Raji (cell line): Measurements from ENCODE around the gene PPP1R3C.

ENCODE experiments used
- POLR2A ChIP-seq: IDR thresholded peaks from 2 replicates; pipeline ENCODE4 v1.6.1; 2011; ENCODE audit warnings: low read depth, low read length, control low read depth; ENCODE audit not compliant: insufficient read depth

Gene PPP1R3C

DNA sequence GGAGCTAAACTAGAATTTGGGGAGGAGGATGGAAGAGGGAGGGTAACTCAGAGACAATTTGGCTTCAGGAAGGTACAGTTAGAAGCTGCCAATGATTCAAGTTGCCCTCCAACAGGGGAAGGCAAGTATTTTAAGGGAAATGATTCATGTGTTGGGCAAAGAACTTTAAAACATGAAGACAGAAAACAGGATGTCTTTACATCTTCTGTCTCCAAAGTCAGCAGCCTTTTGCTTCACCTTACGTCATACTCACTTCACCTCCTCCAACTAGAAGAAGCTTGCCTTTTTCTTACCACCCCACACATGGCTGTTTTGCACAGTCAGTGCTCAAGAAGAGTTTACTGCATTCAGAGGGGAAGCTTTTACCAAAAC lies 36.1 kb downstream of the PPP1R3C start:
- TF ChIP-seq POLR2A = no peak

DNA sequence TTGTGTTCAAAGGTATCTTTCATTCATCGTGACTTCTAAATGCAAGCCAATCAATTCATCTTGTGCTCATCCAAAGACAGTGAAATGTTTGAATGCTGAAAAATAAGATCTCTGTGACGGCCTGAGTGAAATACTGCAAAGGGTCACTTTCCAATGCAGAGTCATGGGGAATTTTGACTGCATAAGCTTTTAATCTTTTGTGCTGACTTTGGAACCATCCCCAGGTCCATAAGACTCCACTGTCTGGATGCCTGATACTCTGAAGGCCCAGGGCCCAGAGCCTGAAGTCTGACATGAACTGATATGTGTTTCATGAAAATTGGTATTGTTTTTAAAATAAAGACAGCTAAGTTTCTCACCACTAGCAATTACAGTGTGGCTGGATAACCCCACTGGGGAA lies 39.0 kb downstream of the PPP1R3C start:
- no peak for TF ChIP-seq POLR2A

DNA sequence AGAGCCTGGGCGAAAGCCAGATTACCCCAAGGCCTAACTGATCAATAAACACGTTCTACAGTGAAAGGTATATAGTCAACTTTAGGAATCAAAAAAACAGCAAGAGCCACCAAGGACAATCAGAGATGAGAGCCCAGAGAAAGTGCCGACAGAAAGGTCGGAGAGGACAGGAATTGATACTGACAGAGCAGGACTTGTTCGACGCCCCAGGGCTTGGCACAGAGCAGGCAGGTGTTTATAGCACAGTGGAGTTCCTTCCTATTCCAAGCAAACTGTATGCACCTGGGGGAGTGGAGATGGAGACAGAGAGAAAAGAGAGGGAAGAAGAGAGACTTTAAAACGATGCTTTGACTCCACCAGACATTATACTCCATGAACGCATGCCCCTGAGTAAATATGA lies 39.5 kb downstream of the PPP1R3C start:
- no peak for TF ChIP-seq POLR2A

DNA sequence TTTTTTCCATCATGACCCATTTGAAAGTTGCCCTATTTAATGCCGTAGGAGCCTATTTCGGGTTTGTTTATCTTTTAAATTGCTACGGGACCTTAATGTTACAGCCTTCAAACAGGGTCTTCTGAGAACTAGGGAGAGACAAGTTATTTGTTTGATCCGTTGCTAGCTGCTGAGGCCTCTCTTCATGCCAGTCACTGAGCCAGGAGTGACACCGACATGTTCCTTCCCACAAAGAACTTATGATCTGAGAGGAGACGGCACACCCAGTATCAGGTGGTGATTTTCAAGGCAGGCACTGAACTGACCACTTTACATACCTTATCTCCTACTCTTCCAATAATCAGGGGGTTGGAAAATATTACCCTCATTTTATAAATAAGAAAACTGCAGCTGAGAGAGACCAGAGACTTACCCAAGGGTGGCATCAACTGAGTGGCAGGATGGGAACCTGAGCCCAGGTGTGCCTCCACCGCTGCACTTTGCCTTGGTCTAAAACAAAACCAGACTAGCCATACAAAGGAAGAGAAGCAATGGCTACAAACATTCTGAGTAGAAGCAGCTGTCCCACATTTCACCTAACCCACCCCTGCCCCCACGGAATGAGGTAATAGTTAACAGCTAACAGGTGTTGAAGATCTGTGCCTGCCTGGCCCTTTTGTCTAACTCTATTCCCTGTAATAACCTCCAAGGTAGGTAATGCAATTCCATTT lies 40.5 kb downstream of the PPP1R3C start:
- no peak for TF ChIP-seq POLR2A

DNA sequence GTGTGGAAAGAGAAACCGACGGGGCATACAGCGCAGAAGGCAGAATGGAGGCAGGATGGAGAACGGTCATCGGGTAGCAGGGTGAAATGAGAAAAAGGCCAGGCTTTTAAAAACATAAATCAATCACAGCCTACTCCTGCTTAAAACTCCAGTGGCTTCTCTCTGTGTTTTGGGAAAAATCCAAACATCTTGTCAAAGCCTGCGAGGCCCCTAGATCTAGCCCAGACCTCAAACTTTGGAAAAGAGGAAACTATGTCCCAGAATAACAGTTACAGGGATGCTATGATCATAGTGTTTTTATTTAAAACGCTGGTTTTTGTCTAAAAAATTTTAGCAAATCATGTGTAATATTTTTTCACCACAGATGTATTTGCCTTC lies 41.1 kb downstream of the PPP1R3C start:
- no peak for TF ChIP-seq POLR2A

DNA sequence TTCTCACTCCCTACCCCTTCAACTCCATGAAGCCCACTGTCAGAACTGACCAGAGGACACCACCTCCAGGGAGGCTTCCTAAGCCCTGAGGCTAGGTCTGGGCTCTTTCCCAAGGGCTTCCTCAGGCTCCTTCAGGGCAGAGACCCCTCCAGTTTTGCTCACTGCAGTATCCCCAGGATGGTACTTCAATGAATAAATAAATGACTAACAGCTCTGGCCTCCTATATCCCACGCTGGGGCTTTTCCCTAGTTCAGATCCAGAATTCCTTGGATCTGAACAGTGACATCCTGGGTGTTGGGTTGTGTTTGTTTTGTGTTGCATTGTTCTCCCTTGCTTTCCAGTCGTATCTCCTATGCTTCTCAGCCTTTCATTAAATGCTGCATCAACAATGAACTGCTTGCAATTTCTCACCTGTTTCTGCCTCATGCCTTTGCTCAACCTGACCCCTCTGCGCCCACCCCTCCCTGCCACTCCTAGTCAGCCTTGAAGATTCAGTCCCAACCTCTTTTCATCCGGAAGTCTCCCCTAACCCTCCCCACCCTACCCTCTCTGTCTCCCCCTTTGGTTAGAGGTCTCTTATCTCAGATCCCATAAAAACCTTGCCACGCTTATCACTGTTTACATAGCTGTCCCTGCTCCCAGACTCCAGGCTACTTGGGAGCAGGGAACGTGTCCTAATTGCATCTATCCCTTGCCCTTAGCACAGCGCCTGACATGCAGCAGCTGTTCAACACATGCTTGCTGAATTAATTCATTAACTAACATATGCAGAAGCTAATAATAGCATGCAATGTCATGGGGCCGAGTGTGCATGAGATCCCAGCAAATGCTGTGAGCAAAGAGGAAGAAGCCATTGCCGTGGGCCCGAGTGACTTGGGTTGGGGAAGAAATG lies 41.7 kb downstream of the PPP1R3C start:
- no peak for TF ChIP-seq POLR2A

DNA sequence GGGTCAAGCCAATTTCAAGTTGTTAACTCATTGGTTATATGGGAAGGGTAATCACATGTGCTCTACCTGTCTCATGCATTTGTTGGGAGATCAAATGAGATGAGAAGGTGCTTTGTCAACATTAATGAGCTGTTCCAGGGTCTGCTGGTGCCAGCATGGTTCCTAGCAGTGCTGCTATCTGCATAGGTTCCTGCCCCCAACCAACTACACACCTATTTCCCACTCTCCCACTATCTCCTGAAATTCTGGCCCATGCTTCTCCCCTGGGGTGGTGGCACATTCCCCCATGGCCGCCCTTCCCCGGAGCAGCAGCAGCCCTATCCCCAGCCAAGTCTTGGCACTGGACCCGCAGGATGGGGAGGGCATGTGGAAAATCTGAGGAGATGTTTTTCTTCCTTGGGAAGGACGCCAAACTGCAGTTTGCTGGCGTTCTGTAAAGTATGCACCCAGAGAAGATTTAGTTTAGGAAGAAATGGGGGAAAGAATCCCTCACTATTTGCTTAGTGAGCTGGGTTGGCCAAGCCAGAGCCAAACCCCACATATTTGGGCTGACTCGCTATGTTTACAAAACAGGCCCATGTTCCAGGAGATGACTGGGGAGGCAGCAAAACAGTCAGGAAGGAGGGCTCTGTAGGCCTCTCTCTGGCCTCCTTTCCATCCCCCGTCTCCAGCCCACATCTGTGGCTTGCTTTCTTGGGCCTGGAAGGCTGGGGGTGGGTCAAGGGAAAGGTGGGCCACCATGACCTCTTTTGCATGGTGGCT lies 42.5 kb downstream of the PPP1R3C start:
- no peak for TF ChIP-seq POLR2A

DNA sequence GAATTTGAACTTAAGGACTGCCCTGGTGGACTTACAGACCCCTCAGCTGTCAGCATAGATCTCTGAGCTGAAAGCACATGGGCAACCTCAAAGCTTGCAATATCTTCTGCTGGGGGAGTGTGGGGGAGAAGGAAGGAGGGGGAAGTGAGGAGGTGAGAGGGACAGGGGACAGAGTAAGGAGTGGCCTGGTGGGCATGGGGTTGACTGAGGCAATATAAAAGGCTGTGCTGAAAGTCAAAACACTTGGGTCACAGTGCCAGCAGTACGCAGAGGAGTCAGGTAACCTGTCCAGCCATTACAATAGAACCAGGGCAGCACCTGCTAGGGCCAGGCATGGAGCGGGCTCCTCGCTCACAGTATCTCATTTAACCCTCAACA lies 43.2 kb downstream of the PPP1R3C start:
- TF ChIP-seq POLR2A = no peak

DNA sequence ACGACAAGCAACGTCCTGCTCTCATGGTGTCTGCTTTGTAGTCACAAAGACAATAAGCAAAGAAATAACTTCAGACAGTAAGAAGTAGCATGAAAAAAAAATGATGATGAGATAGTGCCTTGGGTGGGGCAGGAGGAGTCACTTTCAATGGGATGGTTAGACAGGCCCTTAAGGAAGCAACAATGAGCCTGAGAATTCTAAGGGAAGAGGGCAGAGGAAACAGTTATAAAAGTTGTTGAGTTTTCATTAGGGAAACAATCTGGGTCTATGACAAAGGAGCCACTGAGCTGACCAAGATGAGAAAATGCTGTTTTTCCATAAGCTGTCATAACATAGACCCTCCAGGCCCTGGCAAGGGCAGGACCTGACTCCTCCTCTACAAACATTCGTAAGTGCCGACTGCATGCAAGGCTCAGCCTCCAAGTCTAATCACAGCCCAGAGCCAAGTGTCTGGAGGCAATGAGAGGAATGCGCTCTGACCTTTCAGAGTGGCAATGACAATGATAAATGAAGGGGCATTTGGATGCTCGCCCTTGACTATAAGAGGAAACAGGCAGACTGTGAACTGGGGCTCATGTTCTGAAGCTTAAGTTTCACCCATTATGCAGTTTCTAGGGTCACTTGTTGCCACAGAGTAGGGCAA lies 43.7 kb downstream of the PPP1R3C start:
- TF ChIP-seq POLR2A = no peak

DNA sequence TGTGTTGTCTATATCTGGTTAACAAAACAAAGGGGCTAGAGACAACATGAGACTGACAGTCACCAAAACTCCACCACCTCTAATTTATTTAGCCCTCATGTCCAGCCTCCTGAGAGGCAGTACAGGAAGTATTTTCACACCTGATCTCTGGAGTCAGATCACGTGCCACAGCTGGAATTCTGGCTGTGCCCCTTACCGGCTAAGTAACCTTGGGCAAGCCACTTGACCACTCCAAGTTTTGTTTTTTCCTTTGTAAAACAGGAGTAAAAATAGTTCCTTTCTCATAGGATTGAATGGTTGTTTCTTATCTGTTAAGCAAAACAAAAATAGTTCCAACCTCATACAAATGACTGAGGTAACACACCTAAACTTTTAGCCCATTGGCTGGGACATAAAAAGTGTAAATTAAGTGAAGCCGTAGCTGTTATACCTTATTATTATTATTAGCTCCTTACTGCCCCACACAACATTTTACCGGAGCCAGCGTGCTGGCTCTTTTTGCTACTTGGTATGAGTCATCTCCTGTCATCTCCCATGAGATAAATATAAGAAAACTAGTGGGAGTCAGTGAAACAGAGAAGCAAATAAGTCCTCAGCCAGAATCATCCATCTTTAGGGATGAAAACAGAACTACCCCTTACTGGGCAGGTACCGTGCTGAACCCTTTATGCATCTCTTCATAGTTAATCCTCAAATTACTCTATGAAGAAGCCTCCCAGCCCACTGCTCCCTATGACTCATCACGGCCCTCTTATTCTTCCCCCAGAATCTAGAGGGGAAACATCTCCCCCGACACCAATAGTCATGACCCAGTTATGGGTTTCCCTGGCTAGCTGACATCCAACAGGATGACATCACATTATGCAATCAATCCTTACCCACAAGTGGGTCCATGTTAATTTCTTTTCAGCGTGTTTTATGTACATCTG lies 44.9 kb downstream of the PPP1R3C start:
- TF ChIP-seq POLR2A = no peak

DNA sequence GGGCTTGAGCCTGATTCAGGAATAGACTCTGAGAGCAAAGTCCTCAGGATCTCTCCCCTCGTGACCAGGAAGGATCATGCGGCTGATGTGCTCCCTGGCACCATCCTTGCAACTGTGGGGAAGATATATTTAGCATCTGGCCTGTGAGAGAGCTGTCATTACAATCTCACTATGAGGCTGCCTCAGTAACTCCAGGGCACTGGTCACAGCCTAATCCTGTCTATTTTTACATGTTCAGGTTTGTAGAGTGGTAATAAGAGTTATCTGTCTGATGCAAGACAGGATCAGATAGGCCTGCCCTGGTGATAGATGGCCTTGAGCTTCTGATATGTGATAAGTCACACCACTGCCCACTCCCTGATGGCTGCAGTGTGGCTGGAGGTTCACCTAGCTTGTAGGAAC lies 50.7 kb downstream of the PPP1R3C start:
- TF ChIP-seq POLR2A = no peak

DNA sequence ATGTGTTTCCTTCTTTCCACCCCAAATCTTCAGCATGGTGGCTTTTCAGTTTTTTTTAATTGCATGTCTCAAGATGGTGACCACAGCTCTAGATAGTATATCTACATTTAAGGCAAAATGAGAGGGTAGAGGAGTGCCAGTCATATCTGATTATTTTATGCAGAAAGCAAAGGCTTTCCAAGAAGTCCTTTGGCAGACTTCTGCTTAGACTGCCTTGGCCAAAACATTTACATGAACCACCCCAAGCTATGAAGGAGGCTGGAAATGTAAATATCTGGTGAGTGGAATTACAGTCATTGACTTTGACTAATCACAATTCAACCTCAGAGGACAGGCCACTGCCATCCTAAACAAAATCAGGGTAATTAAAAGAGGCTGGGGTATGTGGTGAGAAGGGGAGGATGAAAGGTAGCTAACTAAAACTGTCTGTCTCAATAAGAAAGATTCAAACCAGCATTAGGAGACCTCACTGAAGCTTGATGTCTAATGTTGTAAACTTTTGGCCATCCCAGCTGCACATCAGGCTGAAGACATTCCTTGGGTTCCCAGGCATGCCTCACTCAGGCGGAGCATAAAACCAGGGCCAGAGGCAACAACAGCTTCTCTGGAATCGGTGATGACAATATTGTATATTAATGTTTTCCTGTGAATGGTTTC lies 53.4 kb downstream of the PPP1R3C start:
- no peak for TF ChIP-seq POLR2A
